NCI-H187 (cell line): ENCODE data around the gene IL12RB2.

Source experiments
- DNase-seq, 2 experiments: peaks; one replicate each; lab custom pipeline; 2025; lab: John Stamatoyannopoulos, UW

The IL12RB2 gene

GRCh38 chr1:67307251-67308060, at the start of gene IL12RB2:
IL12RB2 (plus strand) TSS chr1:67307873; CDS start chr1:67320369, 12,496 bp downstream.
- DNase-seq = no peak

DNA sequence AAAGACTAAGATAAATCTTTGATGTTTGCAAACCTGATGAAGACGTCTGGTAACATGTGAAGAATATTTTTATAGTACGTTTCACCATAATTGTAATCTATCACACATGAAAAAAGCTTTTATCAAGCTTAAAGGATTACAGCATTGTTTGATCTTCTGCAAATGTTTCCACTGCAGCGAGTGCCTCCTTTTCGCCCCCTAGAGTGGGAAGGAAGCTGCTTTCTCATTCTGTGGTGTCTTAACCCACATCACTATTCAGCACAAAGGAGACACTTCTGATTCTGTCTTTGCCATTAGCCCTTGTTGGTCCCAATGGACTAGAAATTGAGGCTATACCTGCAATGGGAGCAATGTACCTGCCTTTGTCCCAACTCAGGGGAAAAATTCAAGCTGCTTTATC, 46.0 kb upstream of the IL12RB2 start:
- no peak for DNase-seq

DNA sequence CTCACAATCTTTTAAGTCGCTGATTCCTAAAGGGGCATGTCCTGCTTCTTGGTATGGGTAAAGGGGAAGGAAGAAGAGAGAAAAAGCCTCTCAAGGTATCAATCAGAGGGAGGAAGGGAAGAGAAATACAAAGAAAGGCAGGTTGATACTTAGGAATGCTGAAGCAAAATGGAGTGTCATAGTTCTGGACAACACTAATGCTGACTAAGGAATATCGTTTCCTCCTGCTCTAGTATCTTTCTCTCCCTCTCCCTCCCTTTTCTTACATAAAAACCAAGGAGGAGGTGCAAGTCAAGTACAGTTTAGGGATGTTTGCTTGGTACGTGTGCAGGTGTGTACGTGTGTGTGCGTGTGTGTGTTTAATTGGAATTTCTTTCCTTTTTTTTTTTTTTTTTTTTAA, 44.9 kb upstream of the IL12RB2 start:
- DNase-seq = no peak

DNA sequence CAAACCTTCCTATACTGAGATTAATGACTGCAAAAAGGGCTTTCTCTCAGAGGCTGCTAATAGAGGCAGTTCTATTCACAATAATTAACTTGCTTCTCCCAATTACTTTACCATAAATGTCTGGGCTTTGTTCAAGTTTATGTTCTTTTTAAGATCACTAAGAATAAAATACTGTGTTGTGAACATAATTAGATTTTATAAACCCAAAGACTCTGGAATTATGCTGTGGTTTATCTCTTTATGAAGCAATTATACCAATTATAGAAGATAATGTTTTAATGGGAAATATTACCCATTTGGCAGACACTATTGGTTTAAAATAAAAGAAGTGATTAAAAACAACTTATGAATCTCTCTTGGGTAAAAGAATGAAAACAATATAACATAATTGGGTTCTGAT, 43.5 kb upstream of the IL12RB2 start:
- no peak for DNase-seq

- DNase-seq = no peak
Measured at GRCh38 chr1:67264899-67265298, 42.8 kb upstream of the IL12RB2 start.

GRCh38 chr1:67269061-67269460, 38.6 kb upstream of the IL12RB2 start:
- no peak for DNase-seq

DNA sequence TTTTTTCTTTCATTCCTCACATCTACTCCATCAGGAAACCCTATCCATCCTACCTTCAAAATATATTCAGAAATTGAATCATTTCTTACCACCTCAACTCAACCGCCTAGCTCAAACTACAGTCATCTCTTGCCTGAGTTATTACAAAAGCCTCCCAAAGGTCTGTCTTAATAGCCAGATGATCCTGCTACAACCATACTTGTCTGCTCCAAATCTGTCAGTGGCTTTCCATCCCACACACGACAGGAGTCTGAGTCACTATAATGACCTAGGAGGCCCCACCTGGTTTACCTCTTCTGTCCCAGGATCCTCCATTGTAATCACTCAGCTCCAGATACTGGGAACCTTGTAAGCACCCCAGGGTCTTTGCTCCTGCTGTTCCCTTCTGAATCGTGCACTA, 37.1 kb upstream of the IL12RB2 start:
- DNase-seq = no peak

GRCh38 chr1:67273591-67273990, 34.1 kb upstream of the IL12RB2 start:
- no peak for DNase-seq

DNA sequence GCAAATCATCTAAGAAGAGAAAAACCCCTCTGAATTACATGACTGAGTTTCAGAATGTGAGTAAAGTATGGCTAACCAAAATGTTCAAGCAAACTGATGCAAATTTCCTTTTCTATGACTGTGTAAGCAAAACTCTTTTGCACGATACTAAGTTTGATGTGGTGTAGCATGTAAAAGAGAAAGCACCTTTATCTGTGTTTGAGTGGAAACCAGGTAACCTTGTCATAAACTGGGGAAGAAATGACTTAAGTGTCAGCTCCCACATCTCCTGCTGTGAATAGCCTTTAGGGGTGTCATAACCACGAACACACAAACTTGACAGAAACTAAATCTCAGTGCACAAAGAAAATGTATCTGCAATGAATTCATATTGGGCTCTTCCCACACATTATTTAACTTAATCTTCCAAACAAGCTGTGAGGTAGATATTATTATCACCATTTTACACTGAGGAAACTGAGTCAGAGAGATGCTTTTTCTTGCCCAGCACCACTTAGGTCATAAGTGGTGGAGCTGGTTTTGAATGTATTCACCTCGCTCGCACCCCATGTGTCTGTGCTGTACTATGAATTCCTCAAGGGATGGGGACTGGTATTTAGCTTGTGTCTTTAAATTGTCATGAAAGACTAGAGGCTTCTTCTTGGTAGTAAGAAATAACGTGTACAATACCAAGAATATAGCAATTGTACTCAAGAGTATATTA, 32.9 kb upstream of the IL12RB2 start:
- no peak for DNase-seq

GRCh38 chr1:67280696-67281095, 27.0 kb upstream of the IL12RB2 start:
- no peak for DNase-seq

GRCh38 chr1:67281244-67281643, 26.4 kb upstream of the IL12RB2 start:
- no peak for DNase-seq

DNA sequence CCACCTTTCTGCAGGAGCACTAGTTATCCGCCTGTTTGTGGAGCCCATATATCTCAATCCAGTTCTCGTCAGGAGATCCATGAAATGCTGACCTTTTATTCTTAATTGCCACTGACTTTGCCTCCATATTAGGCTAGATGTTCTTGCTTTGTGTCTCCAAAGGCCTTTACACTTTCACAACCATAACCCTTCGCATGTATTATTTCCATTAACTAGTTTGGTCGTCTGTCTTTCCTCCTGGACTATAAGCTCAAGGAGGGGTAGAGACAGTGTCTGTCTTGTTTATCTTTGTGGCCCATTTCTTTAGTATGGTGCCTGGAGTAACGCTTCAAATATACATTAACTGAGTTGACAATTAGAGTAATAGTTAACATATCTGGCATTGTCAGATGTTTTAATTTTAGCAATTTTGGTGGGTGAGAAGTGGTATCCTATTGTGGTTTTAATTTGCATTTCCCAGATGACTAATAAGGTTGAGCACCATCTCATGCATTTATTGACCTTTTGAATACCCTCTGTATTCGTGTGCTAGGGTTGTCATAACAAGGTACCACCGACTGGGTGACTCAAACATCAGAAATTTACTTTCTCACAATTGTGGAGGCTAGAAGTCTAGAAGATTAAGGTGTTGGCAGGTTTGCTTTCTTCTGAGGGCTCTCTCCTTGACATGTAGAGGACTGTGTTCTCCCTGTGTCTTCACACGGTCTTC, 21.7 kb upstream of the IL12RB2 start:
- no peak for DNase-seq

- no peak for DNase-seq
Measured at GRCh38 chr1:67290236-67290635, 17.4 kb upstream of the IL12RB2 start.

DNA sequence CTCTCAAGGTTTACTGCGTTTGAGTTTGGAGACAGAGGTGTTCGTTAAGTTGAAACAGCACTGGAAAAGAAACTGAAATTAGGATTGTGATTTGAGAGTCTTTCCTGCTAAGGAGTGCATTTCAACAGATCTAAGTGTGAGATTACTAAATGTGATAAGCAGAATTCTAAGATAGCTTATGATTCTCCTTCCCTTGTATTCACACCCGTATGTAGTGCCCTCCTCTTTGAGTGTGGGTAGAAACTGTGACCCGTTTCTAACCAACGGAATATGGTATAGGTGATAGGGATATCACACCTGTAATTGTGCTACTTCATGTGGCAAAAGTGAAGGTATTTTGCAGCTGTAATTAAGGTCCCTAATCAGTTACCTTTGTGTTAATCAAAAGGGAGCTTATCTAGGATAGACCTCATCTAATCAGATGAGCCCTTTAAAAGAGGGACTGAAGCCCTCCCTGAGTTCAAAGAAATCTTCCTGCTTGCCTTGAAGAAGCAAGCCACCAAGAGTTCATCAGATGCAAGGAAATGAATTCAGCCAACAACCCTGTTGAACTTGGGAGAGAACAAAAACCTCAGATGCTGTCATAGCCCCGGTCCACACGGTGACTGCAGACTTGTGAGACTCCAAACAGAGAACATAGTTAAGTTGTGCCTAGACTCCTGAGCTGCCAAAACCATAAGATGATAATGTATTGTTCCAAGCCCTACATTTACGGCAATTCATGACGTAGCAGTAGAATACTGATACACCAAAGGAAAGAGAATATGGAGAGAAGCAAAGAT, 12.6 kb upstream of the IL12RB2 start:
- no peak for DNase-seq

GRCh38 chr1:67298762-67299161, 8.9 kb upstream of the IL12RB2 start:
- DNase-seq = no peak

DNA sequence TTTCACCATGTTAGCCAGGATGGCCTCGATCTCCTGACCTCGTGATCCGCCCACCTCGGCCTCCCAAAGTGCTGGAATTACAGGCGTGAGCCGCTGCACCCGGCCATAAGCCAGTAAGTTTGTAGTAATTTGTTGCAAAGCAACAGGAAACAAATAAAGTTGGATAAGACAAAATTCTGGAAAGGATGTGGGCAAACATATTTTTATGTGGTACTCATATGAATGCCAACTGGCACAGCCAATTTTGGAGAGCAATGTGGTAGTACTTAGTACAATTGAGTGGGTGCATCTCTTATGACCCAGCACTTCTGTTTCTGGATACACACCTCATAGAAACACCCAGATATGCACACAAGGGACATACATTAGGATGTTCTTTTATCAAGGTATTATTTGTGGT, 8.4 kb upstream of the IL12RB2 start:
- DNase-seq = no peak

- no peak for DNase-seq
Measured at GRCh38 chr1:67300561-67300960, 7.1 kb upstream of the IL12RB2 start.

DNA sequence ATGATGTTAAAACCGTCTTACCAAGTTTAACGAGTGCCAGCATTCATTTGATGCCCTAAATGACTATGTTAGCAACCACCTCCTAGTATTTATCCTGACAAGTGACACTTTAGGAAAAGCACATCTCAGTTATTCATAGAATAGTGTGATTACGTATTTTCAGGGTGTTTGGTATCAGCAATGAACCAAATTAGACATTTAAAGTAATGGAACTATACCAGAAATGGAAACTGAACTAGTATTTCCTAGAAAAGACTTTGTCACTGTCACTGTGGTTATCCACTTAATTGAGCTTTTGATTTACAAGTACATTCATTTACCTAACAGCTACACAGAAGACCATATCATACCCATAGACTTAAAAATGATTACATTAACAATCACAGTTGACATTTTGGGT, 3.6 kb upstream of the IL12RB2 start:
- no peak for DNase-seq

DNA sequence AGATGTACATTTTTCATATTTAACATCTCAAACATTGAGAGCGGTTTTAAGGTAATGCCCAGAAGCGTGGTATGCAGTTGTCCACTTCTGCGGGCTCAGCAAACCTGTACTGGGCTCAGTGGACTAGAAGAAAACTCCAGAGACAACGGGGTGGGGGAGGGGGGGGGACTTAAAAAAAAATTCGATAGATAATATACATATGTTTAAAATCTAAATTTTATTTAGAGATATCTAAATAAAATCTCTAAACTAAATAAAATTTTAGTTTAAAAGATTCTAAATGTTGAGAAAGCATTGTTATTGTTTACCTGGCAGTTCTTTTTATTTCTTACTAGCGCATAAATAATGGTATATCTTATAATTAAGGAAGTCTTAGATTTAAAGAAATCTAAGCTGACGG, 1.1 kb upstream of the IL12RB2 start:
- no peak for DNase-seq

- DNase-seq = no peak
Measured at GRCh38 chr1:67308136-67308535, 463 bp downstream of the IL12RB2 start.

- no peak for DNase-seq
Measured at GRCh38 chr1:67312615-67313014, 4.9 kb downstream of the IL12RB2 start.
